Neural crest cell (in vitro differentiated cells): ENCODE results near the gene NDFIP1. TPM values are rescaled to one million over a fixed set of nuclear protein-coding genes. Genes with fewer than 3 reads are reported as not detected.

Source experiments
- DNase-seq: peaks from one replicate; pipeline ENCODE4 v3.0.0; 2021; ENCODE audit warnings: low read depth, mixed read lengths, low spot score
- H3K27ac Mint-ChIP-seq: one replicate; pipeline ENCODE4 v1.8.0; 2021; ENCODE audit warnings: mild to moderate bottlenecking, mixed read lengths; ENCODE audit not compliant: unreplicated experiment
- H3K27me3 Mint-ChIP-seq: 2 replicates; pipeline ENCODE4 v1.8.0; 2021; ENCODE audit warnings: low read depth, mild to moderate bottlenecking, mixed read lengths
- H3K36me3 Mint-ChIP-seq: 2 replicates; pipeline ENCODE4 v1.8.0; 2021; ENCODE audit warnings: low read depth, mild to moderate bottlenecking, mixed read lengths
- H3K4me1 Mint-ChIP-seq: 2 replicates; pipeline ENCODE4 v1.8.0; 2021; ENCODE audit warnings: mixed read lengths
- H3K4me3 Mint-ChIP-seq: one replicate; pipeline ENCODE4 v1.8.0; 2021; ENCODE audit warnings: mild to moderate bottlenecking, mixed read lengths
- H3K9me3 Mint-ChIP-seq: 2 replicates; pipeline ENCODE4 v1.8.0; 2021; ENCODE audit warnings: mixed read lengths
- CTCF ChIP-seq: fragments of 200-600 bp; sonication (generic); conservative IDR thresholded peaks from 2 replicates; pipeline ENCODE4 v1.5.0; 2021; ENCODE audit warnings: antibody characterized with exemption, mild to moderate bottlenecking
- total RNA-seq: library from RNA; stranded (reverse); gene quantifications from 2 replicates; pipeline ENCODE4 v1.2.1, GENCODE V29; 2021

NDFIP1 gene
- total RNA-seq, 1 donor from 2014 or later = 43.4 TPM

GRCh38 chr5:142098931-142099330, 9.6 kb upstream of the NDFIP1 start:
- Mint-ChIP-seq H3K36me3 (no peaks in the 10 kb centered on the region), H3K27ac (no peak overlapping the region), H3K4me3 (no peak overlapping the region), H3K9me3 (no peaks in the 10 kb centered on the region), H3K4me1 (no peaks in the 10 kb centered on the region), H3K27me3 (no peaks in the 10 kb centered on the region)
- TF ChIP-seq CTCF = no peak
- no peak for DNase-seq

- Mint-ChIP-seq H3K27me3 (no peaks in the 10 kb centered on the region), H3K36me3 (no peaks in the 10 kb centered on the region), H3K9me3 (no peaks in the 10 kb centered on the region), H3K4me3 (no peak overlapping the region), H3K4me1 (no peaks in the 10 kb centered on the region), H3K27ac (no peak overlapping the region)
- no peak for DNase-seq
- TF ChIP-seq CTCF = no peak
Measured at GRCh38 chr5:142100307-142100706, 8.3 kb upstream of the NDFIP1 start.

- Mint-ChIP-seq H3K4me1 (no peaks in the 10 kb centered on the region), H3K27ac (no peak overlapping the region), H3K9me3 (no peaks in the 10 kb centered on the region), H3K27me3 (no peaks in the 10 kb centered on the region), H3K4me3 (no peak overlapping the region), H3K36me3 (no peaks in the 10 kb centered on the region)
- no peak for TF ChIP-seq CTCF
- no peak for DNase-seq
Measured at GRCh38 chr5:142102980-142103740, 5.4 kb upstream of the NDFIP1 start.

GRCh38 chr5:142104491-142104890, 4.1 kb upstream of the NDFIP1 start:
- Mint-ChIP-seq H3K4me3 (no peak overlapping the region), H3K27ac (no peak overlapping the region), H3K4me1 (peaks cover 4% of the 10 kb centered on the region), H3K27me3 (no peaks in the 10 kb centered on the region), H3K36me3 (no peaks in the 10 kb centered on the region), H3K9me3 (no peaks in the 10 kb centered on the region)
- no peak for DNase-seq
- TF ChIP-seq CTCF = no peak

GRCh38 chr5:142106061-142106460, 2.5 kb upstream of the NDFIP1 start:
- DNase-seq = no peak
- TF ChIP-seq CTCF = no peak
- peaks cover 19% of the 10 kb centered on the region for H3K4me1 Mint-ChIP-seq
- no peaks in the 10 kb centered on the region for H3K9me3 Mint-ChIP-seq
- H3K27me3 Mint-ChIP-seq = no peaks in the 10 kb centered on the region
- no peak overlapping the region for H3K27ac Mint-ChIP-seq
- H3K4me3 Mint-ChIP-seq = no peak overlapping the region
- H3K36me3 Mint-ChIP-seq = no peaks in the 10 kb centered on the region
